Endodermal cell (in vitro differentiated cells): ENCODE data around the gene PODXL2. TPM values are rescaled to one million over a fixed set of nuclear protein-coding genes. Genes with fewer than 3 reads are reported as not detected.
A peak's percentile ranks its signal among the peaks of the same experiment; 100 is the strongest.
"Not testable (repeated sequence)": the region's sequence is repeated elsewhere in the genome, so short reads cannot be mapped to it uniquely, and the experiment has no call there.

Experiments used
- DNase-seq: peaks from one replicate; pipeline ENCODE4 v3.0.0-alpha.2; 2017
- H3K27ac ChIP-seq: 2 replicates; pipeline ENCODE4 v1.5.1; 2013; ENCODE audit warnings: mild to moderate bottlenecking, low read depth, low read length, moderate library complexity
- H3K27me3 ChIP-seq: 2 replicates; pipeline ENCODE4 v1.6.1; 2013; ENCODE audit warnings: mild to moderate bottlenecking, low read length, moderate library complexity; ENCODE audit not compliant: insufficient read depth, control insufficient read depth, poor library complexity, severe bottlenecking
- H3K36me3 ChIP-seq: 2 replicates; pipeline ENCODE4 v1.7.0; 2013; ENCODE audit warnings: mild to moderate bottlenecking, low read length, moderate library complexity; ENCODE audit not compliant: control insufficient read depth, insufficient read depth
- H3K4me1 ChIP-seq: one replicate; pipeline ENCODE4 v1.7.0; 2013; ENCODE audit warnings: low read length; ENCODE audit not compliant: control insufficient read depth, insufficient read depth
- H3K4me3 ChIP-seq: 2 replicates; pipeline ENCODE4 v1.5.1; 2013; ENCODE audit warnings: mild to moderate bottlenecking, low read length, moderate library complexity
- H3K9ac ChIP-seq: 2 replicates; pipeline ENCODE4 v1.6.1; 2013; ENCODE audit warnings: mild to moderate bottlenecking, low read length, moderate library complexity; ENCODE audit not compliant: poor library complexity, severe bottlenecking; ENCODE audit errors: extremely low read depth
- H3K9me3 ChIP-seq: 2 replicates; pipeline ENCODE4 v1.6.1; 2013; ENCODE audit warnings: mild to moderate bottlenecking, low read length, moderate library complexity; ENCODE audit not compliant: control insufficient read depth
- H3K27ac Mint-ChIP-seq: 2 replicates; pipeline ENCODE4 v1.8.0; 2020; ENCODE audit warnings: mixed read lengths
- H3K27me3 Mint-ChIP-seq: 2 replicates; pipeline ENCODE4 v1.8.0; 2021; ENCODE audit warnings: mild to moderate bottlenecking, mixed read lengths; ENCODE audit not compliant: insufficient read depth
- H3K36me3 Mint-ChIP-seq: 2 replicates; pipeline ENCODE4 v1.8.0; 2020; ENCODE audit warnings: low read depth, mixed read lengths
- H3K4me1 Mint-ChIP-seq: 2 replicates; pipeline ENCODE4 v1.8.0; 2020; ENCODE audit warnings: mixed read lengths
- H3K4me3 Mint-ChIP-seq: 2 replicates; pipeline ENCODE4 v1.8.0; 2020; ENCODE audit warnings: mild to moderate bottlenecking, moderate library complexity, mixed read lengths
- H3K9me3 Mint-ChIP-seq: 2 replicates; pipeline ENCODE4 v1.8.0; 2020; ENCODE audit warnings: mild to moderate bottlenecking, mixed read lengths
- WGBS, 2 experiments: methylation state at CpG; one replicate each; pipeline versions ENCODE4 v1.1.5 to v1.1.7; 2013; ENCODE audit warnings: missing lambda C conversion rate in 2 of 2, mixed read lengths in 1 of 2; ENCODE audit not compliant: insufficient coverage in 1 of 2, insufficient read length in 1 of 2; 5-methylcytosine and 5-hydroxymethylcytosine counted together
- total RNA-seq, 2 donors: library from RNA; stranded (reverse); fragmentation: NEBNext Ultra II Directional in 1 of 2; extraction: Animal tissue kit (Norgen Biotek cat#: 25700) in 1 of 2; gene quantifications; 2 replicates in 1 of 2; 3 replicates in 1 of 2; pipeline ENCODE4 v1.2.1, GENCODE V29; 2021
- TF ChIP-seq, protein P1 (sequence below): fragments of 200-600 bp; sonication (generic); conservative IDR thresholded peaks from 2 replicates; pipeline ENCODE4 v1.5.0; 2021; ENCODE audit warnings: antibody characterized with exemption, mild to moderate bottlenecking

PODXL2 gene
- total RNA-seq, 2 donors from 2014 or later, result 11.8 to 16.5 TPM

DNA sequence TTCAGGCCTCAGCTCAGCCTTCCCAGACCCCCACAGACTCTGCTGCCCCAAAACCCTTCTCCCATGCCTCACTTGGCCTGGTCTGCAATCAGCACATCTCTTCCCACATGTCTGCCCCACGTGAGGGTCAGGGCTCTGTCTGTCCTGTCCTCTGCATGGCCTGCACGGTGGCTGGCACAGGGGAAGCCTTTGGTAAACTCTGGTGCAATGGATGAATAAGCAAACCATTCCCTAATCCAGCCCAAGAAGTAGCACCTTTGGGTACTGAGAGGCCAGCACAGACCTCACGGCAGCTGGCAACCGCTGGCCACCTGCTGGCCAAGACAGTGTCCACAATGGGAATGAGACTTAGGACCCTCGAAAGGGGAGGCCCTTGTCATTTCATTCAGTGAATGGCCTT lies 71.4 kb downstream of the PODXL2 start:
- Mint-ChIP-seq H3K36me3 (no peaks in the 10 kb centered on the region), H3K9me3 (peaks cover 13% of the 10 kb centered on the region), H3K27ac (peak overlapping the region; percentile 19), H3K4me1 (peaks cover 4% of the 10 kb centered on the region), H3K4me3 (no peak overlapping the region), H3K27me3 (no peaks in the 10 kb centered on the region)
- Histone ChIP-seq H3K4me3 (no peak overlapping the region), H3K9ac (no peak overlapping the region), H3K27ac (no peak overlapping the region), H3K4me1 (no peaks in the 10 kb centered on the region), H3K9me3 (no peaks in the 10 kb centered on the region), H3K27me3 (no peaks in the 10 kb centered on the region), H3K36me3 (no peaks in the 10 kb centered on the region)
- DNase-seq, result no peak
- WGBS, 2 experiments, result 88 to 95% methylated on average over 5 of the region's 5 CpGs
- TF ChIP-seq, protein P1, sequence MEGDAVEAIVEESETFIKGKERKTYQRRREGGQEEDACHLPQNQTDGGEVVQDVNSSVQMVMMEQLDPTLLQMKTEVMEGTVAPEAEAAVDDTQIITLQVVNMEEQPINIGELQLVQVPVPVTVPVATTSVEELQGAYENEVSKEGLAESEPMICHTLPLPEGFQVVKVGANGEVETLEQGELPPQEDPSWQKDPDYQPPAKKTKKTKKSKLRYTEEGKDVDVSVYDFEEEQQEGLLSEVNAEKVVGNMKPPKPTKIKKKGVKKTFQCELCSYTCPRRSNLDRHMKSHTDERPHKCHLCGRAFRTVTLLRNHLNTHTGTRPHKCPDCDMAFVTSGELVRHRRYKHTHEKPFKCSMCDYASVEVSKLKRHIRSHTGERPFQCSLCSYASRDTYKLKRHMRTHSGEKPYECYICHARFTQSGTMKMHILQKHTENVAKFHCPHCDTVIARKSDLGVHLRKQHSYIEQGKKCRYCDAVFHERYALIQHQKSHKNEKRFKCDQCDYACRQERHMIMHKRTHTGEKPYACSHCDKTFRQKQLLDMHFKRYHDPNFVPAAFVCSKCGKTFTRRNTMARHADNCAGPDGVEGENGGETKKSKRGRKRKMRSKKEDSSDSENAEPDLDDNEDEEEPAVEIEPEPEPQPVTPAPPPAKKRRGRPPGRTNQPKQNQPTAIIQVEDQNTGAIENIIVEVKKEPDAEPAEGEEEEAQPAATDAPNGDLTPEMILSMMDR, result peak; percentile 40

DNA sequence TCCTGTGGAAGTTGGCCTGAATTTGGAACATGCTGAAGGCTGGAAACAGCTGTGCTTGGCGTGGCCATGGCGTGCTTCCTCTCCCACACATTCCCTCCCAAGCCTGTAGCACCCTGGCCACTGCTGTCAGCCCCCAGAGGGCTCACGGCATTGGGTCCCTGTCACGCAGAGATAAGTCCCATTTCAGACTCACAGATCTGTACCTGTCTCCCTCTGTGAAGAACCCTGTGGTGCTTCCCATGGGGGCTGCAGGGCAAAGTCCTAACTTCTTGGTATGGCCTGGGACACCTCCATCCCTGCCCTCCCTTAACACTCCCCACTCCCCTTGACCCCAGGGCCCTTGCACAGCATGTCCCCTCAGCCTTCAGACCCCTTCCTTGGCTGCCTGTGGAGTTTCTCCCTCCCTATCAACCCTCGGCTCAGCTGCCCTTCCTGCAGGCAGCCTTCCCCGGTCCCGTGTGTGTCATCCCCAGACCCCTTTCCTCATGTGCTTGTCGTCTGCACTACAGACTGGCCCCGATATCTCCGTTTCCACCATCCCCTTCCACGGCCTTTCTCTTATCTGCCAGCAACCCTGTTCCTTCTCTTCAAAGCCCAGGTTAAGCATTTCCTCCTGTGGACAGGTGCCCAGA lies 72.4 kb downstream of the PODXL2 start:
- Mint-ChIP-seq H3K27me3 (no peaks in the 10 kb centered on the region), H3K4me1 (peaks cover 4% of the 10 kb centered on the region), H3K36me3 (no peaks in the 10 kb centered on the region), H3K4me3 (no peak overlapping the region), H3K9me3 (peaks cover 13% of the 10 kb centered on the region), H3K27ac (peak overlapping the region; percentile 48)
- no peak overlapping the region for H3K27ac ChIP-seq
- TF ChIP-seq, protein P1, result no peak
- H3K9me3 ChIP-seq, result no peaks in the 10 kb centered on the region
- no peaks in the 10 kb centered on the region for H3K27me3 ChIP-seq
- DNase-seq, result no peak
- no peaks in the 10 kb centered on the region for H3K4me1 ChIP-seq
- H3K4me3 ChIP-seq, result no peak overlapping the region
- H3K36me3 ChIP-seq, result no peaks in the 10 kb centered on the region
- H3K9ac ChIP-seq, result no peak overlapping the region
- WGBS, 2 experiments, result 87 to 88% methylated on average over 9 to 11 of the region's 11 CpGs

DNA sequence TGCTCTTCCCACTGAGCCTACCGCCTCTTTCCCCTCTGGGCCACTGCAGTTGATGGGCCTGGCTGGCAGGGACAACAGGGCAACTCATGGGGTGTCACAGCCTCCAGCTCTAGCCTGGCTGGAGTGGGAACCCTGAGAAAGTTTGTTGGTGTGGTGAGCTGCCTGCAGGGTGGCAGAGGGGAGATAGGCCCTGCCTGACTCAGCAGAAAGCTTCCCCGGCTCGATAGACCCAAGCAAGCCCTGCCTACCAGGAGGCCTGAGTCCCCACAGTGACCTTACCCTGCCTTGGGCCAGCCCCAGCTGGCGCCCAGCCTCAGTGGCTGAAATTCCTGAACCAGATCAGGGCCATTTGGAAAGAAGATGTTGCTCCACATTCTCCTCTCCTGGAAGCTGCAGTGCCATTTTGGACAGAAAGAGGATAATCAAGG lies 73.2 kb downstream of the PODXL2 start:
- H3K27ac ChIP-seq, result no peak overlapping the region
- Mint-ChIP-seq H3K36me3 (no peaks in the 10 kb centered on the region), H3K4me3 (no peak overlapping the region), H3K4me1 (peaks cover 4% of the 10 kb centered on the region), H3K27me3 (no peaks in the 10 kb centered on the region), H3K9me3 (peaks cover 13% of the 10 kb centered on the region), H3K27ac (no peak overlapping the region)
- DNase-seq, result peak; percentile 38
- no peaks in the 10 kb centered on the region for H3K9me3 ChIP-seq
- no peaks in the 10 kb centered on the region for H3K4me1 ChIP-seq
- TF ChIP-seq, protein P1, result no peak
- no peak overlapping the region for H3K4me3 ChIP-seq
- no peaks in the 10 kb centered on the region for H3K36me3 ChIP-seq
- no peak overlapping the region for H3K9ac ChIP-seq
- no peaks in the 10 kb centered on the region for H3K27me3 ChIP-seq
- 90 to 91% methylated on average over 2 to 4 of the region's 4 CpGs for WGBS, 2 experiments

DNA sequence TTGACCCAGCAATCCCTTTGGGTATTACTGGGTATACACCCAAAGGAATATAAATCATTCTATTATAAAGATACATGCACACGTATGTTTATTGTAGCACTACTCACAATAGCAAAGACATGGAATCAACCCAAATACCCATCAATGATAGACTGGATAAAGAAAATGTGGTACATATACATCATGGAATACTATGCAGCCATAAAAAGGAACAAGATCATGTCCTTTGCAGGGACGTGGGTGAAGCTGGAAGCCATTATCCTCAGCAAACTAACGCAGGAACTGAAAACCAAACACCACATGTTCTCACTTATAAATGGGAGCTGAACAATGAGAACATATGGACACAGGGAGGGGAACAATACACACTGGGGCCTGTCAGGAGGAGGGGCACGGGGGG lies 75.9 kb downstream of the PODXL2 start:
- not testable (repeated sequence) for H3K4me3 ChIP-seq, H3K36me3 ChIP-seq, H3K36me3 Mint-ChIP-seq, H3K27me3 Mint-ChIP-seq, H3K27me3 ChIP-seq, H3K4me1 ChIP-seq, H3K27ac Mint-ChIP-seq, H3K9me3 ChIP-seq, H3K27ac ChIP-seq, H3K4me3 Mint-ChIP-seq, H3K4me1 Mint-ChIP-seq, DNase-seq, H3K9ac ChIP-seq
- 71 to 93% methylated on average over 1 to 4 of the region's 4 CpGs for WGBS, 2 experiments
- peaks cover 13% of the 10 kb centered on the region for H3K9me3 Mint-ChIP-seq
